Activated effector memory CD4-positive, alpha-beta T cell treated with anti-CD3 and anti-CD28 coated beads, Interleukin-2, amount 50 U/mL, for 16 hours (primary cell): ENCODE data around the gene GAL3ST3.
"Not testable (repeated sequence)": the region's sequence is repeated elsewhere in the genome, so short reads cannot be mapped to it uniquely, and the experiment has no call there.

ENCODE experiments used
- DNase-seq: peaks from one replicate; pipeline ENCODE4 v3.0.0-alpha.2; 2020

GAL3ST3 gene

DNA sequence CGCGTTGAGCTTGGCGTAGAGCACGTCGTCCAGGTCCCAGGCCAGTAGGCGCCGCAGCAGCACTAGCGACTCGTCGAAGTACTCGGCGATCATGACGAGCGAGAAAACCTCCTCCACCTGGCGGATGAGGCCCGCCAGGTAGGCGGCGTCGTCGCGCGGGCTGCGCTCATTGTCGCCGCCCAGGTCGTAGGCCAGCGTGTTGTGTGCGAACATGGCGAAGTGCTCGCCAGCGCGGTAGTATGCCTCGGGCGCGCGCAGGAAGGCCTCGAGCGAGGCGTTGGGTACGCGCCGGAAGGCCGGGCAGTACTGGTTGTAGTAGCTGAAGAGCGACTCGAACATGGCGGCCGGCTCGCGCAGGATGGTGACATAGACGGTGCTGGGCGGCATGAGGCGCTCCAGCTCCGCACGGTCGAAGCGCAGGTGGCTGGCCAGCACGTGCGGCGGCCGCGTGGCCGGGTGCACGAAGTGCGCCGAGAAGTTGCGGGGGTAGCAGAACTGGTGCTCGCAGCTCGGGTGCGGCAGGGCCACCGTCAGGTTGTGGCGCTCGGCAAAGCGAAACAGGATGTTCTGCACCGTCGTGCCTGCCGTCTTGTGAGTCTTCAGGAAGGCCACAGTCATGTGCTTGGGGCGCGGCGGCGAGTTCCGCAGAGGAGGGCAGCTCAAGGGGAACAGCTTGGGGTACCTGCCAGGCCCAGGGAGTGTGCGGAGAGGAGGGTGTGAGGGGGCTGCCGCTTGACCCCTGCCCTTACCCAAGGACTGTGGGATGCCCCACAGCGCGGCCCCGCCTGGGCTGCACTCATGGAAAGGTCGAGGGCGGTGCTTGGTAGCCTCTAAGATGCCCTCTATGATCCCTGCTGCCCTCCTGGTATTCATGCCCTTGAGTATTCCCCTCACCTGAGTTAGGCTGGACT, 5.7 kb downstream of the GAL3ST3 start:
- no peak for DNase-seq

- DNase-seq = no peak
Measured at GRCh38 chr11:66042227-66042995, 6.5 kb downstream of the GAL3ST3 start.

GRCh38 chr11:66039765-66040164, 9.2 kb downstream of the GAL3ST3 start:
- DNase-seq = no peak

GRCh38 chr11:66037327-66037726, 11.6 kb downstream of the GAL3ST3 start:
- DNase-seq = no peak

DNA sequence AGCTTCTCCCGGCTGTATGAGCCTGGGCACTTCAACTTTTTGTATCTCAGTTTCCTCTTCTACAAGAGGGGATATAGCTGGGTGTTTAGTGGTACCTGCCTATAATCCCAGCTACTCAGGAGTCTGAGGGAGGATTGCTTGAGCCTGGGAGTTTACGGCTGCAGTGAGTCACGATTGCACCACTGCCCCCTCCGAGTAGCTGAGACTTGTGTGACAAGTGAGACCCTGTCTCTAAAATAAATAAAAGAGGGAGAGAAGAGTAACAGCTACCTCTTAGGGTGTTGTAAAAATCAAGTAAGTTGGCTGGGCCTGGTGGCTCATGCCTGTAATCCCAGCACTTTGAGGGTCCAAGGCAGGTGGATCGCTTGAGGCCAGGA, 12.6 kb downstream of the GAL3ST3 start:
- DNase-seq = no peak

- DNase-seq = no peak
Measured at GRCh38 chr11:66035653-66036333, 13.2 kb downstream of the GAL3ST3 start.

DNA sequence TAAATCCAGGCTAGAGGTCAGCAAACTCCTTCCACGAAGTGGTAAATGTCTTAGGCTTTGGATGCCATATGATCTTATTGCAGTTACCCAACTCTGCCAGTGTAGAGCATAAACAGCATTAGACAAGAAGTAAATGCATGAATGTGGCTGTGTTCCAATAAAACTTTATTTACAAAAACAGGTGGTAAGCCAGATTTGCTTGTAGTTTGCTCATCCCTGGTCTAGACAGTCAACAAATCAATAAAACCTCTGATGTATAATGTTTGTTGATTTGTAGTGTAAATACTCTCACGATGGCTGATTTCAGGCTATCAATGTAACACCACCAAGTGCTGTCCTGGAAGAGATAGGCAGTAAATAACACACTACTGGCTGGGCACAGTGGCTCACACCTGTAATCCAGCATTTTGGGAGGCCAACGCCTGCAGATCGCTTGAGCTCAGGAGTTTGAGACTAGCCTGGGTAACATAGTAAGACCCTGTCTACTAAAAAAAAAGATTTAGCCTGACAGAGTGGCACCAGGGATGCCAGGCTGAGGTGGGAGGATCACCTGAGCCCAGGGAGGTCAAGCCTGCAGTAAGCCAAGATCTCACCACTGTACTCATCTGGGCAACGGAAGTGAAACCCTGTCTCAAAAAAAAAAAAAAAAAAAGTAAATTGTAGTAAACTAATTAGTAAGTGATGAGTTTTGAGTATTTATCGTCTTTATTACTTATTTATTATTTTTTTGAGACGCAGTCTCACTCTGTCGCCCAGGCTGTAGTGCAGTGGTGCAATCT, 15.8 kb downstream of the GAL3ST3 start:
- DNase-seq = no peak

GRCh38 chr11:66026017-66026529, 22.9 kb downstream of the GAL3ST3 start, which contains the start of gene CATSPER1:
TSS of gene CATSPER1 (minus strand) at chr11:66026479. CDS start at chr11:66026379, 100 bp downstream.
- no peak for DNase-seq

DNA sequence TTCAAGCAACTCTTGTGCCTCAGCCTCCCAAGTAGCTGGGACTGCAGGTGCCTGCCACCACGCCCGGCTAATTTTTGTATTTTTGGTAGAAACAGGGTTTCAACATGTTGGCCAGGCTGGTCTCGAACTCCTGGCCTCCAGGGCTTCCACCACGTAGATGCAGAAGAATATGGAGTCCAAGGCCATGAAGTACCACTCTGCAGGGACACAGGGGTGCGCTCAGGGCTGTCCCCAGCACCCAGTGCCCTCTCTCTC, 25.8 kb downstream of the GAL3ST3 start:
- DNase-seq = not testable (repeated sequence)

DNA sequence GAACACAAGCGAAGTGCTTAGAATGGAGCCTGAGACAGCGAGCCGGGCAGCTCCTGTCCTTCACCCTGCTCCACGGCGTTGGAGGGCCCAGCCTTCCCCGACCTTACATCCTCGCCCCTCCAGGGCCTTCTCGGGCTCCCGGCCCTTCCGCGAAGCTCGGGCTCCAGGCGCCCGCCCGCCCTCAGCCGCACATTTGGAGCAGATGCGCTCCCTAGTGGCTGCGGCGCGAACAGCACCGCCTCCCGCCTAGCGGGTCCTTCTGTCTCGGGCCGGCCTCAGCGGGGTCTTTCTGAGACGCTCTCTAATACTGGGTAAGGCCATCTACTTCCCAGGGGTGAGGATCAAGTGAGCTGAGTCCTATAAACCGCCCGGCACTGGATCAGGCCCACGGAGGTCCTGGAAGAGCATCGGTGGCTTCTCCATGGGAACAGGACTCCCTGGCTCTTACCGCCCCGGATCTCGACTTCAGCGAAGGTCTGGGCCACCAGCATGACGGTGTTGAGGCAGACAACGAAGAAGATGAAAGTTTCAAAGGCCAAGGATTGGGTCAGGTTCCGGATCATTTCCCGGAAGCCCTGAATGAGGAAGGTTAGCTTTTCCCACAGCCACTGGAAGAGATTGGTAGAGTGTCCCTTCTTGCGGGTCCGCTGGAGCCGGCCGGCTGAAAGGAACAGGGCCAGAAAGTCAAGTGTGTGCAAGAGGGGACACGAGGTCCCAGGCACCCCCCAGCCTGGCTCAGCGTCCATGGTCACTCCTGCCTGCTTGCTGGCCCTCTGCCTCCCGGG, 26.4 kb downstream of the GAL3ST3 start:
- DNase-seq = peak; percentile 93

DNA sequence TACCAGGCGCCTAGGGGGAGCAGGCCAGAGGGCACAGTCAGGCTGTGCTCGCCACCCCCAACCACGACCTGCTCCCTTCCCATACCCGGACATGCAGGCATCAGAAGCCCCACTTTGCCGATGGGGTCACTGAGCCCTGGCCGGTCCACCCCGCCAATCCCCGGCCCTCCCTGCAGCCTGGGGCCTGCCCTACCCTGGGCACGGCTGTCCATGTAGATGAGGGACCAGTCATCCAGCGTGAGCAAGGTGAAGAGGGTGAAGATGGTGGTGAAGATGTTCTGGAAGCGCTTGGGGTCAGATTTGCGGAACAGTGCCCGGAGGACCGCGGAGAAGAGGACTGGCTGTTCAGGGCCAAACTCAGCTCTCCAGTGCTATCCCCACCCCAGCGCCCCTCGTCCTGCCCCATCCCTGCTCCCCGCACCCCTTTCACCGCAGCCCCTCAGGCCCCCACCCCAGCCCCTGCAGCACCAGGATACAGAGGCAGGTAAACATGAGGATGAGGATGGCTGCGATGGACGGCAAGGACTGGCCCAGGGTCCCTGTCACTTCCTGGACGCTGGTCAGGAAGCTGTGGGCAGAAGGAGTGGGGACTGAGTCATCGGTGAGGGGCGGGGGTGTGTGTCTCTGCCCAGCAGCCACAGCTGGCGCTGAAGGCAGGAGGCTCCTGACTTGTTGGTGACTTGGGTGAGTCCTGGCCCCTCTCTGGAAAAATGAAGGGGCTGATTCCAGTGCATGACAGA, 28.2 kb downstream of the GAL3ST3 start:
- no peak for DNase-seq

- DNase-seq = no peak
Measured at GRCh38 chr11:66020212-66020611, 28.7 kb downstream of the GAL3ST3 start.

DNA sequence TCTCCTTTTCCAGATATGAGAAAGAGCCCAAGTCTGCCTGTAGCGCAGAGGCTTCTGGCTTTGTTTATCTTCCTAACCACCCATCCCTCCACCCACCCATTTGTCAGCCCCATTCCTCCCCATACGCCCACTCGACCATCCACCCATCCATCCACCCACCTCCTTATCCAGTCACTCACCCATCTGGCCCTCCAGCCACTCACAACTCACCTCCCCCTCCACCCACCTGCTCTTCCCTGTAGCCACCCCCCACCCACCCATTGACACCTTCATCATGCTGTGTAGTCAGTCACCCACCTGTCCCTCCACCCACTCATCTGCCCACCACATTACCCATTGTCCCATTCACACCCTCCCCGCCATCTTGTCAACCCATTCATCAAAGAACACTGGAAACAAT, 31.6 kb downstream of the GAL3ST3 start:
- no peak for DNase-seq

GRCh38 chr11:66016793-66017177, 32.2 kb downstream of the GAL3ST3 start:
- DNase-seq = no peak

DNA sequence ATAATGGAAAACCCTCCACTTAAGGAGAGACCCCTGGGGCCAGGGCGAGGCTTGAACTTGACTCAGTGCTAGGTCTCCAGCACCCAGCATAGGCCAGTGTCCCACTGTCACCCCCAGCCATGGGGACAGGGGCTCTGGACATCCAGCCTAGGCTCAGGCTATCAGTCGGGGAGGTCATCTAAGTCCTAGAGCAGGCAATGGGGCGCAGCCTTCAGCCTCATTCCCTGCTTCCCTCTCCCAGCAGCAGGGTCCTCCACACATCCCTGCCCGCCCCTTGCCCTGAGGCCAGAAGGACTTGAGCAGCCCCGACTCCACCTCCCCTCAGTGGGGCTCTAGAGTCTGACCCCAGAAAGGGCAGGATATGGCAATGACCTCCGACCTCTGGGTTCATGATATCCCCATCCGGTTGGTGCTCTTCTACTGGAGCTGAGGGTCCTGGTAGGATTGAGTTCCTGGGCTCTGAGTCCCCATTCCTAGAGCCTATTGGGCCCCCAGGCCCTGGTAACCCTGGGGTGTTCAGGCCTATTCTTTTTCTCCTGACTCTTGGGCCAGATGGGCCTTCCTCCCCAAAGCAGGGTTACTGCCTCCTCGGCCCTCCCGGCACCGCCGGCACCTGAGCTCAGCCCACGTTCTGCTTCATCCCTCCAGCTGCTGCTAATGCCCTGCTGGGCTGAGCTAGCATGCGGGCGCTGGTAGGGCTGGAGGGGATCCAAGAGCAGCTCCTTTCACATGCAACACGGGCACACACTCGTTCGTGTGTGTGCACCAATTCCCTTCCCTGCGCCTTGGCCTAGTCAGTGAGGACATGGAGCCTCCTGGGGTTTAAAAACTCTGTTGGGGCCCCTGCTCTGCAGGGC, 32.8 kb downstream of the GAL3ST3 start:
- DNase-seq = no peak

GRCh38 chr11:66015454-66015881, 33.5 kb downstream of the GAL3ST3 start:
- no peak for DNase-seq

GRCh38 chr11:66014804-66015453, 34.0 kb downstream of the GAL3ST3 start:
- DNase-seq = no peak

DNA sequence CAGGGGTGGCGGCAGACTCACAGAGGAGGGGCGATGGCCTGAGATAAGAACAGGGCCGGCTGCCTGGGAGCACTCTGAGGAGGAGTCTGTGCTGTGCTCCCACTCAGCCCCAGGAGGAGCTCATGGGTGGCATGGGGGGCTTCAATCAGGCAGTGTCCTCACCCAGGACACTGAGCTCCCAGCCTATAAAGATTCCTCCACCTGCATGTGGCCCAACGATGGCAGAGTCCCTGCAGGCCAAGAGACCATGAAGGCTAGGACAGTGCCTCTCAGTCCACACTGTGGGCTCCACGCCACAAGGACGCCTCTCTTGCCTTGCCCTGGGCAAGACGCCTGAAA, 35.2 kb downstream of the GAL3ST3 start:
- DNase-seq = no peak

DNA sequence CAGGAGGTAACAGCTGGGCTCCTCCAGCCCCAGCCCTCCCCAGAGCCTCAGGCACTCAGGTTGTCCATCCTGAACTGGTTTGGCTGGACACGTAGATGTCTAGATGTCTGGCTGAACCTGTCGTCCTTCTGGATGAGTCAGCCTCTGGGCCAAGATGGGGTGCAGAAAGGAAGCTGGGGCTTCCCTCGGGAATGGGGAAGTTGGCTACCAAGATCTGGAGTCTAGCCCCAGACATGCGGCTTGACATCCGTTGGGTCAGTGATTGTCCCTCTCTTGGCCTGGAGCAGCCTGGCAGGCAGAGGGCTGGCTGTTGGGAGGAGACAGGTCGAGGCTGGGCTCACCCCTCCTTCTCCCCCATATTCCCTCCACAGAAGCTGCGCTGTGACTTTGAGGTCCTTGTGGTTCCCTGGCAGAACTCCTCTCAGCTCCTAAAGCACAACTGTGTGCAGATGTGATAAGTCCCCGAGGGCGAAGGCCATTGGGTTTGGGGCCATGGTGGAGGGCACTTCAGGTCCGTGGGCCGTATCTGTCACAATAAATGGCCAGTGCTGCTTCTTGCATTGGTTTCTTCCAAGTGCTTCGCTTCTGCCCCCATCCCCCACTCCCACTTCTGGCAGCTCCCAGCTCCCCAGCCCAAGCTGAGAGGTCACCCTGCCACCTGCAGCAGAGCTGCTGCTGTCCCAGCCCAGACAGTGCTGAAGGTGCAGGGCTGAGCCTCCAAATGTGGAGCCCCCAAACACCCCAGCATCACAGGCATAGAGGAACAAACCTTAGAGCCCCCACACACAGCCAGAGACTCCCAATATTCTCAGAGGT, 35.8 kb downstream of the GAL3ST3 start:
- DNase-seq = no peak
